Measurements from ENCODE around the gene GUCA2A. TPM values are rescaled to one million over a fixed set of nuclear protein-coding genes. Genes with fewer than 3 reads are reported as not detected.

Gene GUCA2A
- polyA plus RNA-seq, 1 of the 3 experiments (the other 2 are of a cell fraction): not detected

DNA sequence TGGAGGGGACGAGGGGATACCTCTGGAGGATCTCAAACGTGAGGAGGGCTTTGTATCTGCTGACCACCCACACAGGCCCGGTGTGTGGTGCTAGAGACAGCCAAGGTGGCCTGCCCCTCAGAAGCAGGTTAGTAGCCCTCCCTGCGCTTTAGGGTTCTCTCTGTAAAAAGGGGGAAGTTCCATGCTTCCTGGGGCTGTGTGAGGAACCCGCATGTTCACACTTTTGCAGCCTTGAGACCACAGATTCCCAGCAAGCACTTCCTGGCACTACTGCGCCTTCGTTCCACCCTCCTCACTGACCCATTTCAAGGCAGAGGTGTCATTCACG, 19.2 kb downstream of the GUCA2A start:
- H3K4me1 ChIP-seq (ENCODE audit: control insufficient read depth in 1 of 2, insufficient read depth in 2 of 2, low read depth in 1 of 2, low read length in 1 of 2): no peaks in the 10 kb centered on the region
- no peaks in the 10 kb centered on the region for H3F3A ChIP-seq (replicated peaks; ENCODE audit: insufficient read depth)
- H3K4me2 ChIP-seq: no peak overlapping the region
- TF ChIP-seq FOXM1 (IDR thresholded peaks at IDR 0.05; ENCODE audit: low read depth): no peak
- no peak for TF ChIP-seq SIN3A (IDR thresholded peaks at IDR 0.05; ENCODE audit: borderline replicate concordance, low read depth, low read length)
- TF ChIP-seq NFIC (IDR thresholded peaks at IDR 0.05; ENCODE audit: borderline replicate concordance): no peak
- no peak for TF ChIP-seq RCOR1 (IDR thresholded peaks at IDR 0.05; ENCODE audit: low read length)
- no peak for TF ChIP-seq EZH2phosphoT487 (IDR thresholded peaks at IDR 0.05; ENCODE audit: borderline replicate concordance, low read depth)
- TF ChIP-seq TCF12 (IDR thresholded peaks at IDR 0.05): no peak
- TF ChIP-seq, protein P1, sequence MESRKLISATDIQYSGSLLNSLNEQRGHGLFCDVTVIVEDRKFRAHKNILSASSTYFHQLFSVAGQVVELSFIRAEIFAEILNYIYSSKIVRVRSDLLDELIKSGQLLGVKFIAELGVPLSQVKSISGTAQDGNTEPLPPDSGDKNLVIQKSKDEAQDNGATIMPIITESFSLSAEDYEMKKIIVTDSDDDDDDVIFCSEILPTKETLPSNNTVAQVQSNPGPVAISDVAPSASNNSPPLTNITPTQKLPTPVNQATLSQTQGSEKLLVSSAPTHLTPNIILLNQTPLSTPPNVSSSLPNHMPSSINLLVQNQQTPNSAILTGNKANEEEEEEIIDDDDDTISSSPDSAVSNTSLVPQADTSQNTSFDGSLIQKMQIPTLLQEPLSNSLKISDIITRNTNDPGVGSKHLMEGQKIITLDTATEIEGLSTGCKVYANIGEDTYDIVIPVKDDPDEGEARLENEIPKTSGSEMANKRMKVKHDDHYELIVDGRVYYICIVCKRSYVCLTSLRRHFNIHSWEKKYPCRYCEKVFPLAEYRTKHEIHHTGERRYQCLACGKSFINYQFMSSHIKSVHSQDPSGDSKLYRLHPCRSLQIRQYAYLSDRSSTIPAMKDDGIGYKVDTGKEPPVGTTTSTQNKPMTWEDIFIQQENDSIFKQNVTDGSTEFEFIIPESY (IDR thresholded peaks at IDR 0.05; ENCODE audit: borderline replicate concordance, low read depth): no peak
- no peak for TF ChIP-seq JUND (IDR thresholded peaks at IDR 0.05)
- TF ChIP-seq, protein P2, sequence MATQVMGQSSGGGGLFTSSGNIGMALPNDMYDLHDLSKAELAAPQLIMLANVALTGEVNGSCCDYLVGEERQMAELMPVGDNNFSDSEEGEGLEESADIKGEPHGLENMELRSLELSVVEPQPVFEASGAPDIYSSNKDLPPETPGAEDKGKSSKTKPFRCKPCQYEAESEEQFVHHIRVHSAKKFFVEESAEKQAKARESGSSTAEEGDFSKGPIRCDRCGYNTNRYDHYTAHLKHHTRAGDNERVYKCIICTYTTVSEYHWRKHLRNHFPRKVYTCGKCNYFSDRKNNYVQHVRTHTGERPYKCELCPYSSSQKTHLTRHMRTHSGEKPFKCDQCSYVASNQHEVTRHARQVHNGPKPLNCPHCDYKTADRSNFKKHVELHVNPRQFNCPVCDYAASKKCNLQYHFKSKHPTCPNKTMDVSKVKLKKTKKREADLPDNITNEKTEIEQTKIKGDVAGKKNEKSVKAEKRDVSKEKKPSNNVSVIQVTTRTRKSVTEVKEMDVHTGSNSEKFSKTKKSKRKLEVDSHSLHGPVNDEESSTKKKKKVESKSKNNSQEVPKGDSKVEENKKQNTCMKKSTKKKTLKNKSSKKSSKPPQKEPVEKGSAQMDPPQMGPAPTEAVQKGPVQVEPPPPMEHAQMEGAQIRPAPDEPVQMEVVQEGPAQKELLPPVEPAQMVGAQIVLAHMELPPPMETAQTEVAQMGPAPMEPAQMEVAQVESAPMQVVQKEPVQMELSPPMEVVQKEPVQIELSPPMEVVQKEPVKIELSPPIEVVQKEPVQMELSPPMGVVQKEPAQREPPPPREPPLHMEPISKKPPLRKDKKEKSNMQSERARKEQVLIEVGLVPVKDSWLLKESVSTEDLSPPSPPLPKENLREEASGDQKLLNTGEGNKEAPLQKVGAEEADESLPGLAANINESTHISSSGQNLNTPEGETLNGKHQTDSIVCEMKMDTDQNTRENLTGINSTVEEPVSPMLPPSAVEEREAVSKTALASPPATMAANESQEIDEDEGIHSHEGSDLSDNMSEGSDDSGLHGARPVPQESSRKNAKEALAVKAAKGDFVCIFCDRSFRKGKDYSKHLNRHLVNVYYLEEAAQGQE (IDR thresholded peaks at IDR 0.05; ENCODE audit: low read depth, low read length): no peak
- TF ChIP-seq, protein P3, sequence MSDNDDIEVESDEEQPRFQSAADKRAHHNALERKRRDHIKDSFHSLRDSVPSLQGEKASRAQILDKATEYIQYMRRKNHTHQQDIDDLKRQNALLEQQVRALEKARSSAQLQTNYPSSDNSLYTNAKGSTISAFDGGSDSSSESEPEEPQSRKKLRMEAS (IDR thresholded peaks at IDR 0.05; ENCODE audit: low read depth): no peak
- no peak for TF ChIP-seq POLR2AphosphoS5 (IDR thresholded peaks at IDR 0.05; ENCODE audit: low read depth, low read length)
- no peak for TF ChIP-seq MEF2A (IDR thresholded peaks at IDR 0.05; ENCODE audit: borderline replicate concordance, low read depth)
- no peak for TF ChIP-seq YY1 (IDR thresholded peaks at IDR 0.05; ENCODE audit: low read depth)
- H2AFZ ChIP-seq (ENCODE audit: low read depth): no peak overlapping the region
- H3K27ac ChIP-seq (ENCODE audit: low read depth in 2 of 2, low read length in 1 of 2): no peak overlapping the region
- no peak for DNase-seq
- WGBS (ENCODE audit: low lambda C conversion rate): 74% methylated on average over 8 of the region's 8 CpGs
- no peak overlapping the region for H3K9ac ChIP-seq
- H3K9me3 ChIP-seq: no peaks in the 10 kb centered on the region
- peaks cover 11% of the 10 kb centered on the region for H3K27me3 ChIP-seq (ENCODE audit: insufficient read depth)
- H3K9me2 ChIP-seq: no peaks in the 10 kb centered on the region
- ChIA-PET POLR2A (no interaction called here), CTCF (interaction anchor here (1.2 to 4.0 kb wide), 2 partner anchors 16 to 27 kb away, joined by 3 to 18 read pairs; no protein-coding TSS in a partner anchor)
- no peaks in the 10 kb centered on the region for H4K20me1 ChIP-seq (ENCODE audit: insufficient read depth)
- H3K79me2 ChIP-seq (ENCODE audit: insufficient read depth): no peaks in the 10 kb centered on the region
- H3K36me3 ChIP-seq (replicated peaks in 1 of 2; ENCODE audit: control insufficient read depth in 1 of 2, insufficient read depth in 2 of 2, low read length in 1 of 2): no peaks in the 10 kb centered on the region
- no peak overlapping the region for H3K4me3 ChIP-seq (ENCODE audit: low read depth in 2 of 2, low read length in 1 of 2)
